K562 (cell line): ENCODE measurements around the gene ARHGAP22. TPM values are rescaled to one million over a fixed set of nuclear protein-coding genes. Genes with fewer than 3 reads are reported as not detected.

Experiments used
- ATAC-seq: fragments of 200-7000 bp; cut with Tn5 transposase; 3 replicates; pipeline ENCODE4 v1.9.1; 2020; ENCODE audit warnings: moderate library complexity
- BruUV-seq: library from RNA; stranded (reverse); fragments of 400-500 nt; replicated peaks from 2 replicates; lab custom pipeline; 2021; lab: Mats Ljungman, UMichigan
- CTCF ChIA-PET: fragments of 300-600 bp; formaldehyde crosslinking; extraction: SDS; loops from one replicate; lab custom pipeline; 2021; ENCODE audit warnings: low intra/inter-chr PET ratio; lab: Yijun Ruan, JAX
- POLR2A ChIA-PET: fragments of 300-600, 350-650 bp; sonication (Branson Sonifier 250); formaldehyde crosslinking; extraction: SDS; loops from one replicate; lab custom pipeline; 2021; ENCODE audit warnings: antibody characterized with exemption, inconsistent platforms; lab: Yijun Ruan, JAX
- DNase-seq, 4 experiments: peaks; one replicate each; pipeline versions ENCODE4 v3.0.0 to v3.0.0-alpha.2; 2011 to 2018; ENCODE audit warnings: low spot score in 3 of 4, mixed read lengths in 3 of 4; ENCODE audit errors: extremely low read depth in 1 of 4
- FAIRE-seq: peaks from 2 replicates; lab custom pipeline; 2011; peaks lifted over from hg19 to GRCh38; lab: Jason Lieb, UNC
- H2AFZ ChIP-seq: 2 replicates; pipeline ENCODE4 v1.6.0; 2011; ENCODE audit warnings: low read depth, low read length, control low read depth, inconsistent platforms
- H3K27ac ChIP-seq: fragments of 200-600 bp; 3 replicates; pipeline ENCODE4 v1.8.0; 2011; ENCODE audit warnings: low read depth, mild to moderate bottlenecking, control low read depth, inconsistent platforms, low read length, moderate library complexity, mixed read lengths; ENCODE audit errors: extremely low read depth
- H3K27me3 ChIP-seq, 2 experiments: fragments of 300-600 bp in 1 of 2; 2 replicates in 1 of 2; 3 replicates in 1 of 2; pipeline versions ENCODE4 v1.6.0 to v1.8.0; 2011; ENCODE audit warnings: inconsistent platforms in 2 of 2, low read length in 2 of 2, mild to moderate bottlenecking in 1 of 2, mixed read lengths in 1 of 2, moderate library complexity in 1 of 2; ENCODE audit not compliant: control insufficient read depth in 2 of 2, insufficient read depth in 2 of 2
- H3K36me3 ChIP-seq: fragments of 300-600 bp; 3 replicates; pipeline ENCODE4 v1.8.0; 2011; ENCODE audit warnings: mild to moderate bottlenecking, low read length, inconsistent platforms; ENCODE audit not compliant: control insufficient read depth, insufficient read depth
- H3K4me1 ChIP-seq, 2 experiments: fragments of 200-600 bp in 1 of 2; replicated peaks in 1 of 2; 2 replicates in 1 of 2; 3 replicates in 1 of 2; pipeline versions ENCODE4 v1.5.1 to v1.8.0; 2011; ENCODE audit warnings: inconsistent platforms in 2 of 2, low read length in 2 of 2, mild to moderate bottlenecking in 1 of 2, mixed read lengths in 1 of 2, moderate library complexity in 1 of 2; ENCODE audit not compliant: control insufficient read depth in 2 of 2, insufficient read depth in 2 of 2
- H3K4me2 ChIP-seq: 2 replicates; pipeline ENCODE4 v1.6.1; 2011; ENCODE audit warnings: low read length, control low read depth, inconsistent platforms, mixed read lengths; ENCODE audit not compliant: insufficient read depth
- H3K4me3 ChIP-seq: fragments of 200-600 bp; sonication (generic), shearing (Covaris generic); 2 replicates; pipeline ENCODE4 v1.5.1; 2016; ENCODE audit warnings: control low read depth, inconsistent platforms
- H3K79me2 ChIP-seq: fragments of 200-600 bp; 3 replicates; pipeline ENCODE4 v1.8.0; 2011; ENCODE audit warnings: low read length, inconsistent platforms; ENCODE audit not compliant: control insufficient read depth, insufficient read depth
- H3K9ac ChIP-seq, 2 experiments: 2 replicates each; pipeline versions ENCODE4 v1.6.0 to v1.6.1; 2011; ENCODE audit warnings: low read depth in 2 of 2, low read length in 2 of 2, control low read depth in 1 of 2, inconsistent platforms in 1 of 2, mild to moderate bottlenecking in 1 of 2, mixed read lengths in 1 of 2; ENCODE audit not compliant: insufficient read depth in 1 of 2
- H3K9me1 ChIP-seq: one replicate; pipeline ENCODE4 v1.6.0; 2011; ENCODE audit warnings: inconsistent platforms, mild to moderate bottlenecking, low read length, moderate library complexity; ENCODE audit not compliant: control insufficient read depth, insufficient read depth
- H3K9me3 ChIP-seq: replicated peaks from 2 replicates; pipeline ENCODE4 v1.5.1; 2011; ENCODE audit warnings: low read depth, low read length, inconsistent platforms; ENCODE audit not compliant: control insufficient read depth, insufficient read depth
- H4K20me1 ChIP-seq: replicated peaks from 2 replicates; pipeline ENCODE4 v1.6.1; 2011; ENCODE audit warnings: low read length, inconsistent platforms, mixed read lengths; ENCODE audit not compliant: control insufficient read depth, insufficient read depth
- CLOCK ChIP-seq: fragments of 250-450 bp; sonication (Bioruptor Pico); IDR thresholded peaks from 2 replicates; pipeline ENCODE4 v1.4.0; 2020; ENCODE audit warnings: mild to moderate bottlenecking, moderate library complexity, borderline replicate concordance
- MYNN ChIP-seq, 2 experiments: sonication (generic); formaldehyde crosslinking in 1 of 2; IDR thresholded peaks; 2 replicates each; pipeline versions ENCODE4 v1.5.0 to v1.6.1; 2016 to 2020; ENCODE audit warnings: antibody characterized with exemption in 1 of 2, missing genetic modification reagents in 1 of 2
- WGBS: fragments of 100-300 bp; shearing (Covaris generic); methylation state at CpG from one replicate; pipeline ENCODE4 v1.1.6; 2016; ENCODE audit warnings: low coverage, mixed read lengths; ENCODE audit not compliant: insufficient coverage; ENCODE audit errors: missing lambda C conversion rate; 5-methylcytosine and 5-hydroxymethylcytosine counted together
- in situ Hi-C: fragments of 300-500 bp; cut with MboI; formaldehyde crosslinking; loops from 4 replicates; pipeline ENCODE4 v1.15.0; 2018; ENCODE audit warnings: inconsistent platforms, mixed read lengths
- intact Hi-C: fragments of 100-400 bp; cut with micrococcal nuclease; formaldehyde crosslinking; loops from 2 replicates; pipeline ENCODE4 v1.14.2; 2022
- polyA plus RNA-seq, 8 experiments: library from polyadenylated mRNA; depleted of rRNA in 4 of 8; stranded (reverse) in 5 of 8; unstranded in 3 of 8; fragments of >200 nt; fragmentation: Nextera tagmentation in 2 of 8; fragmentation: Illumina TruSeq in 1 of 8; extraction: Ambion mirVana in 2 of 8; extraction: Trizol in 1 of 8; gene quantifications; 2 replicates each; pipeline versions ENCODE4 v1.2.1 to v1.2.3, GENCODE V29; 2011 to 2014; ENCODE audit warnings: inconsistent platforms in 1 of 8, missing spikeins in 1 of 8
- total RNA-seq, 7 experiments: library from RNA; depleted of rRNA in 6 of 7; stranded (reverse); fragments of >200 nt in 6 of 7; fragmentation: Illumina TruSeq in 2 of 7; extraction: Trizol in 2 of 7; gene quantifications; 2 replicates each; pipeline versions ENCODE4 v1.2.1 to v1.2.3, GENCODE V29; 2011 to 2021; ENCODE audit warnings: low replicate concordance in 1 of 7

The ARHGAP22 gene
- total and polyA plus RNA-seq, 9 of the 15 experiments (the other 6 are each of a cell fraction or from before 2014, with no cell fraction given) = 1.3 to 28.1 (median 12.7) TPM

DNA sequence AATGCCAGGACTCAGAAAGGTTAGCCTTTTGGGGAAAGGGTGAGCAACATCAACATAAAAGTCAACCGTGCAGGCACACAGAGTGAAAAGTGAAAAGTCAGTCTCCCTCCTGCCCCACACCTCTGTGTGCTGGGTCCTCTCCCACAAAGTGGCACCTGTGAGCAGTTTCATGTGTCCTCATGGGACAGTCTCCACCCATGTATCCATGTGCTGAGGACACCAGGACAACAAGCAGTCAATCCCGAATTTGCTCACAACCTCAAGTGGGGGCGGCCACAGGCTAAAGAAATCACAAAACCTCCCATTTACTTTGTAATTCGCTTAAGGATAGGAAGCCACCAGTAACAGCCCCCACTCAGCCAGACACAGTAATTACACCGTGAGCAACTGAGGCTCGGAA, 97.4 kb downstream of the ARHGAP22 start:
- FAIRE-seq (no peak), DNase-seq (no peak), ATAC-seq (no peak)
- Histone ChIP-seq H4K20me1 (no peaks in the 10 kb centered on the region), H3K79me2 (peaks cover 98% of the 10 kb centered on the region), H2AFZ (0 out of 2 replicates have a peak overlapping the region, but pooled peaks have one; percentile 68), H3K27me3 (no peaks in the 10 kb centered on the region), H3K9me1 (no peaks in the 10 kb centered on the region), H3K4me3 (no peak overlapping the region), H3K9me3 (no peaks in the 10 kb centered on the region), H3K36me3 (peaks cover 4% of the 10 kb centered on the region; the same call in 1 of the 3 replicates), H3K4me2 (no peak overlapping the region; the same call in 1 of the 2 replicates), H3K9ac (0 out of 4 replicates have a peak overlapping the region, but pooled peaks of 1 of the 2 experiments have one; percentile 11), H3K4me1 (peaks cover 47 to 53% of the 10 kb centered on the region in 2 experiments), H3K27ac (peak overlapping the region; percentile 16; the same call in 1 of the 3 replicates)
- TF ChIP-seq MYNN (IDR thresholded peaks at IDR 0.05) (peak; percentile 71; the same call in 1 of the 2 replicates), MYNN (CRISPR knock-in tag; IDR thresholded peaks at IDR 0.05) (no peak), CLOCK (CRISPR knock-in tag) (no peak)
- ChIA-PET POLR2A (interaction anchor here (1.9 kb wide), 1 partner anchor 144 kb away, joined by 4 read pairs; no protein-coding TSS in a partner anchor), CTCF (interaction anchor here (1.0 to 4.1 kb wide), 4 partner anchors 63 to 293 kb away, joined by 3 to 77 read pairs (median 37); no protein-coding TSS in a partner anchor)
- in situ Hi-C loops = loop anchor here (5.0 kb wide), 1 partner anchor 145 kb away; no protein-coding TSS in a partner anchor
- WGBS = 73% methylated on average over 6 of the region's 6 CpGs
- intact Hi-C loops = loop anchor here (2.0 kb wide), 3 partner anchors 39 to 293 kb away; partner anchors contain the start of gene MAPK8
- BruUV-seq = no TSS peak
